ENCODE data around the gene CFAP68. TPM values are rescaled to one million over a fixed set of nuclear protein-coding genes. Genes with fewer than 3 reads are reported as not detected.

The CFAP68 gene
- total and polyA plus RNA-seq, 2 of the 4 experiments (the other 2 are of a cell fraction), result 10.2 to 17.0 TPM

- H3K18ac ChIP-seq (ENCODE audit: low read depth, low read length), result no peak overlapping the region
- H2BK15ac ChIP-seq (ENCODE audit: low read depth, low read length), result no peak overlapping the region
- intact Hi-C loops (cut with micrococcal nuclease) (loop anchor here (1.0 to 5.0 kb wide), 6 partner anchors 49 to 387 kb away; partner anchors contain the start of gene SIK2), dilution Hi-C loops (cut with HindIII; ENCODE audit: low sequenced_read_pairs, unreplicated experiment) (no loop called here), in situ Hi-C loops (cut with MboI; ENCODE audit: low sequenced_read_pairs) (loop anchor here (5.0 kb wide), 2 partner anchors 254 to 389 kb away; no protein-coding TSS in a partner anchor)
- H3K27ac ChIP-seq (ENCODE audit: insufficient read depth, low read length), result no peak overlapping the region
- H3K23ac ChIP-seq (ENCODE audit: low read depth, low read length), result no peak overlapping the region
- H3K9me3 ChIP-seq (ENCODE audit: control insufficient read depth, insufficient read depth, low read length), result no peaks in the 10 kb centered on the region
- no peak overlapping the region for H2BK20ac ChIP-seq (ENCODE audit: low read depth, low read length)
- H2BK120ac ChIP-seq (ENCODE audit: low read depth, low read length), result no peak overlapping the region
- no peak overlapping the region for H3K4ac ChIP-seq (ENCODE audit: low read depth, low read length)
- H4K20me1 ChIP-seq (ENCODE audit: insufficient read depth, low read length), result no peaks in the 10 kb centered on the region
- no peaks in the 10 kb centered on the region for H3K27me3 ChIP-seq (ENCODE audit: control insufficient read depth, insufficient read depth, low read length)
- H3K14ac ChIP-seq (replicated peaks; ENCODE audit: low read depth, low read length), result no peak overlapping the region
- peak overlapping the region; percentile 44; the same call in 1 of the 2 replicates for H3K4me2 ChIP-seq (ENCODE audit: low read depth, low read length)
- H2AFZ ChIP-seq (replicated peaks; ENCODE audit: low read length, poor library complexity), result peak overlapping the region; percentile 9
- H3K4me1 ChIP-seq (ENCODE audit: control insufficient read depth, insufficient read depth, low read length), result peaks cover 5% of the 10 kb centered on the region
- no peak overlapping the region for H2AK5ac ChIP-seq (ENCODE audit: low read depth, low read length)
- H4K91ac ChIP-seq (ENCODE audit: insufficient read depth, low read depth, low read length), result no peak overlapping the region
- no CpG with 5 or more reads among the region's 10 CpGs for WGBS, 2 experiments (ENCODE audit: extremely low coverage in 2 of 2, insufficient read length in 1 of 2)
- TF ChIP-seq SMC3 (IDR thresholded peaks at IDR 0.05; ENCODE audit: low read depth, low read length), result peak; percentile 94
- TF ChIP-seq RCOR1 (IDR thresholded peaks at IDR 0.05; ENCODE audit: insufficient replicate concordance, low read length), result no peak
- TF ChIP-seq CEBPB (IDR thresholded peaks at IDR 0.05; ENCODE audit: low read depth, low read length), result no peak
- TF ChIP-seq MAZ (IDR thresholded peaks at IDR 0.05; ENCODE audit: borderline replicate concordance, low read depth, low read length), result 0 out of 2 replicates have a peak, but pooled peaks have one; percentile 24
- no peak for TF ChIP-seq USF2 (IDR thresholded peaks at IDR 0.05; ENCODE audit: low read depth, low read length)
- TF ChIP-seq CHD1 (IDR thresholded peaks at IDR 0.05; ENCODE audit: low read depth, low read length), result no peak
- no peak for TF ChIP-seq MXI1 (IDR thresholded peaks at IDR 0.05; ENCODE audit: borderline replicate concordance, low read depth, low read length)
- TF ChIP-seq RFX5 (IDR thresholded peaks at IDR 0.05; ENCODE audit: low read depth, low read length), result no peak
- TF ChIP-seq POLR2A (IDR thresholded peaks at IDR 0.05; ENCODE audit: low read depth, low read length), result peak; percentile 37; the same call in 1 of the 2 replicates
- TF ChIP-seq CTCF (conservative IDR thresholded peaks at IDR 0.05; ENCODE audit: low read depth, low read length), result peak; percentile 89
- no peak for TF ChIP-seq FOS (IDR thresholded peaks at IDR 0.05; ENCODE audit: low read depth, low read length)
- no peak for TF ChIP-seq MAFK (IDR thresholded peaks at IDR 0.05; ENCODE audit: low read depth, low read length)
- peak; percentile 95 for TF ChIP-seq RAD21 (IDR thresholded peaks at IDR 0.05; ENCODE audit: low read length)
- no peak for TF ChIP-seq BHLHE40 (IDR thresholded peaks at IDR 0.05; ENCODE audit: low read depth, low read length)
- no peak for TF ChIP-seq ELK1 (IDR thresholded peaks at IDR 0.05; ENCODE audit: borderline replicate concordance, low read depth, low read length)
- CTCF ChIA-PET, result interaction anchor here (0.5 to 1.0 kb wide), 8 partner anchors 10 to 279 kb away, joined by 3 to 4 read pairs (median 3); no protein-coding TSS in a partner anchor
- no peak overlapping the region for H3K9ac ChIP-seq (ENCODE audit: low read depth, low read length)
- H3K56ac ChIP-seq (ENCODE audit: extremely low read depth, insufficient read depth, low read length), result no peak overlapping the region
- BruUV-seq (replicated peaks), result no TSS peak
- peaks cover 4% of the 10 kb centered on the region for H3K36me3 ChIP-seq (ENCODE audit: control insufficient read depth, insufficient read depth, low read length)
- POLR2A ChIA-PET (ENCODE audit: unreplicated experiment), result no interaction called here
- DNase-seq (peak; percentile 88), ATAC-seq (ENCODE audit: low read depth) (peak; percentile 92)
- no peak overlapping the region for H4K8ac ChIP-seq (ENCODE audit: low read depth in 2 of 2, low read length in 2 of 2)
- no peak overlapping the region for H3K4me3 ChIP-seq (ENCODE audit: insufficient read depth, low read depth, low read length)
- peak overlapping the region; percentile 70 for H2BK5ac ChIP-seq (ENCODE audit: low read depth, low read length, poor library complexity, severe bottlenecking)
- no peaks in the 10 kb centered on the region for H3K9me1 ChIP-seq (ENCODE audit: insufficient read depth, low read length)
- no peak overlapping the region for H4K5ac ChIP-seq (ENCODE audit: low read depth, low read length)
- H2AK9ac ChIP-seq (replicated peaks; ENCODE audit: low read depth, low read length, poor library complexity), result no peak overlapping the region
- H3K79me1 ChIP-seq (ENCODE audit: low read depth in 1 of 2, low read length in 2 of 2), result no peaks in the 10 kb centered on the region; a peak in 1 of 4 replicates
These were observed 37.8 kb upstream of the CFAP68 start for GRCh38 chr11:111841370-111842053.

Data from IMR-90 (cell line).